ENCODE measurements around the gene C4orf51. TPM values are rescaled to one million over a fixed set of nuclear protein-coding genes. Genes with fewer than 3 reads are reported as not detected.
A peak's percentile ranks its signal among the peaks of the same experiment; 100 is the strongest.

Gene C4orf51
- total and polyA plus RNA-seq, 2 experiments from 2014 or later: not detected

DNA sequence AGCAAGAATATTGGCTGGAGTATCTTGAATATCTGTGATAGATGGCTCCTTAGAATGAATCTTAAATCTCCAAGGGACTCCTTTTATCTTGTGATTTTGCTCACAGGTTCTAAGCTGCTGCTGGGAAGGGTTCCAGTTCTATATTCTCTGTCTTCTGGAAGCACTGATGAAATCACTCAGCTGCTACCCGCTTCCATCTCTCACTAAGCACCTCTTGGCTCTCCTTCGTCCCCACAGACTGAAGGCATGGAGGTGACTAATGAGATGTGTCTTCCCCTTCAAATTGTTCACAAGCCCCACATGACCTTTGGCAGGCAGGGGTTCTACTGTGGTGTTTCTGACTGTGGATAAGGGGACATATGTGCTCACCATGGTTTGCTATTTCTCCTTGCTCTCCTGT, 75.9 kb downstream of the C4orf51 start:
- Histone ChIP-seq H3K4me3 (no peak overlapping the region), H3K9me3 (ENCODE audit: low read depth) (no peaks in the 10 kb centered on the region), H3K27ac (no peak overlapping the region), H3K36me3 (peaks cover 21% of the 10 kb centered on the region), H3K4me1 (ENCODE audit: low read depth) (no peaks in the 10 kb centered on the region), H3K27me3 (no peaks in the 10 kb centered on the region)
- TF ChIP-seq, protein P1, sequence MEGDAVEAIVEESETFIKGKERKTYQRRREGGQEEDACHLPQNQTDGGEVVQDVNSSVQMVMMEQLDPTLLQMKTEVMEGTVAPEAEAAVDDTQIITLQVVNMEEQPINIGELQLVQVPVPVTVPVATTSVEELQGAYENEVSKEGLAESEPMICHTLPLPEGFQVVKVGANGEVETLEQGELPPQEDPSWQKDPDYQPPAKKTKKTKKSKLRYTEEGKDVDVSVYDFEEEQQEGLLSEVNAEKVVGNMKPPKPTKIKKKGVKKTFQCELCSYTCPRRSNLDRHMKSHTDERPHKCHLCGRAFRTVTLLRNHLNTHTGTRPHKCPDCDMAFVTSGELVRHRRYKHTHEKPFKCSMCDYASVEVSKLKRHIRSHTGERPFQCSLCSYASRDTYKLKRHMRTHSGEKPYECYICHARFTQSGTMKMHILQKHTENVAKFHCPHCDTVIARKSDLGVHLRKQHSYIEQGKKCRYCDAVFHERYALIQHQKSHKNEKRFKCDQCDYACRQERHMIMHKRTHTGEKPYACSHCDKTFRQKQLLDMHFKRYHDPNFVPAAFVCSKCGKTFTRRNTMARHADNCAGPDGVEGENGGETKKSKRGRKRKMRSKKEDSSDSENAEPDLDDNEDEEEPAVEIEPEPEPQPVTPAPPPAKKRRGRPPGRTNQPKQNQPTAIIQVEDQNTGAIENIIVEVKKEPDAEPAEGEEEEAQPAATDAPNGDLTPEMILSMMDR (IDR thresholded peaks at IDR 0.05; ENCODE audit: low read depth, low read length): no peak
- peak in 1 of 2 donors; percentile 8 for DNase-seq (ENCODE audit: low read depth in 1 of 2, low spot score in 1 of 2)

DNA sequence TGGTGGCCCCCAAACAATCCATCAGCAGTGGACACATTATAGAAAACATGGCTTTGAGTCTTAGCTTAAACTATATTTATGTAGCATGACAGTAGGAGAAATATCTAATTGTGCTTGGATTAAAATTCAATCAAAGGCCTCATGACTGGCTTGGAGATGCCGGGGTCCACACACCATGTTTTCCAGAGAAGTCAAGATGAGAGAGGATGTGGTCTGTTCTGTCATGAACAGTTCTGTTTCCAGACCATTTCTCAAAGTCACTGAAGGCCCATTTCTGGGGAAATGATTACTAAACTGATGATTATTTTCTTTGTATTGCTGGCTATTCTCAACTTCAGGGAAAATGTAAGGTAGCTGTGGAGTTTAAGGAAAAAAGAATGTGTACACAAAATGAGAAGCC, 76.3 kb downstream of the C4orf51 start:
- H3K4me1 ChIP-seq (ENCODE audit: low read depth): no peaks in the 10 kb centered on the region
- DNase-seq (ENCODE audit: low read depth in 1 of 2, low spot score in 1 of 2): no peak
- no peaks in the 10 kb centered on the region for H3K27me3 ChIP-seq
- H3K27ac ChIP-seq: no peak overlapping the region
- H3K4me3 ChIP-seq: no peak overlapping the region
- H3K36me3 ChIP-seq: peaks cover 25% of the 10 kb centered on the region
- TF ChIP-seq, protein P1 (IDR thresholded peaks at IDR 0.05; ENCODE audit: low read depth, low read length): no peak
- no peaks in the 10 kb centered on the region for H3K9me3 ChIP-seq (ENCODE audit: low read depth)

DNA sequence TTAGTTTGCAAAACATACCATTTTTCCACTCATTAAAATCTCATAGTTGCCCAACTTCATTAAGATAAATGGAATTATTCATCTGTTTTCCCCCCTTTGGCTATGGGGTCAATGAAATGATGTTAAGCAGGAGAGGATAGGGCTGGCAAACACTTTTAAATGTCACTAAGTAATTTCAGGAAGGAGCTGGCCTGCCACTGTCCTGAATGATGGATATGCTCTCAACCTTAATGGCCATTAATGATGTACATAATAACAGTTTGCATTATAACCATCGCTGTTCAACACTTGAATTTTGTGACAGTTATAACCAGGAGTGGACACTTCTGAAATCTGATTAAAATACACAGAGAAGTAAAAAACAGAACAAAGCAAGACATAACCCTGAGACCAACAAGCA, 77.2 kb downstream of the C4orf51 start:
- H3K4me1 ChIP-seq (ENCODE audit: low read depth): no peaks in the 10 kb centered on the region
- no peak for DNase-seq (ENCODE audit: low read depth in 1 of 2, low spot score in 1 of 2)
- TF ChIP-seq, protein P1 (IDR thresholded peaks at IDR 0.05; ENCODE audit: low read depth, low read length): no peak

DNA sequence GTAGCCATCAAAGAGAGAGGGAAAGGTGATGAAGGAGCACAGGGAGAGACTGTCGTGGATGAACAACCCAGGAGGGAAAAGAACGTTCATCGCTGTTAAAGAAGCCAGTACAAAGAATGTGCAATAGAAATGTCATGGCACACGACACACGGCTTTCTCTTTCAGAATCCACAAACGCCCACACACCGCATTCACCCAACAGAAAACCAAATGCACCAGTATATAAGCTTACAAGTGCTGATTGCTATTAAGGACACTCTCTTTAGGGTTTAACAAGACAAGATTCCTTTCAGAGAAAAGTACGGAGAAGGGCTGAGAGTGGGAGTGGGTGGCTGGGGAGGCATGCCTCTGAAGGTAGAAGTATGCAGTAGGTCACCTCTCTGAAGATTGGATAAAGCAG, 80.2 kb downstream of the C4orf51 start:
- Histone ChIP-seq H3K27me3 (no peaks in the 10 kb centered on the region), H3K36me3 (peaks cover 55% of the 10 kb centered on the region), H3K4me3 (no peak overlapping the region), H3K4me1 (ENCODE audit: low read depth) (no peaks in the 10 kb centered on the region), H3K9me3 (ENCODE audit: low read depth) (no peaks in the 10 kb centered on the region), H3K27ac (no peak overlapping the region)
- TF ChIP-seq, protein P1 (IDR thresholded peaks at IDR 0.05; ENCODE audit: low read depth, low read length): no peak
- DNase-seq (ENCODE audit: low read depth in 1 of 2, low spot score in 1 of 2): no peak

More for the DNA sequence above, 77.2 kb downstream of the C4orf51 start:
- H3K36me3 ChIP-seq: peaks cover 27% of the 10 kb centered on the region
- no peak overlapping the region for H3K27ac ChIP-seq
- no peak overlapping the region for H3K4me3 ChIP-seq
- no peaks in the 10 kb centered on the region for H3K9me3 ChIP-seq (ENCODE audit: low read depth)
- H3K27me3 ChIP-seq: no peaks in the 10 kb centered on the region

DNA sequence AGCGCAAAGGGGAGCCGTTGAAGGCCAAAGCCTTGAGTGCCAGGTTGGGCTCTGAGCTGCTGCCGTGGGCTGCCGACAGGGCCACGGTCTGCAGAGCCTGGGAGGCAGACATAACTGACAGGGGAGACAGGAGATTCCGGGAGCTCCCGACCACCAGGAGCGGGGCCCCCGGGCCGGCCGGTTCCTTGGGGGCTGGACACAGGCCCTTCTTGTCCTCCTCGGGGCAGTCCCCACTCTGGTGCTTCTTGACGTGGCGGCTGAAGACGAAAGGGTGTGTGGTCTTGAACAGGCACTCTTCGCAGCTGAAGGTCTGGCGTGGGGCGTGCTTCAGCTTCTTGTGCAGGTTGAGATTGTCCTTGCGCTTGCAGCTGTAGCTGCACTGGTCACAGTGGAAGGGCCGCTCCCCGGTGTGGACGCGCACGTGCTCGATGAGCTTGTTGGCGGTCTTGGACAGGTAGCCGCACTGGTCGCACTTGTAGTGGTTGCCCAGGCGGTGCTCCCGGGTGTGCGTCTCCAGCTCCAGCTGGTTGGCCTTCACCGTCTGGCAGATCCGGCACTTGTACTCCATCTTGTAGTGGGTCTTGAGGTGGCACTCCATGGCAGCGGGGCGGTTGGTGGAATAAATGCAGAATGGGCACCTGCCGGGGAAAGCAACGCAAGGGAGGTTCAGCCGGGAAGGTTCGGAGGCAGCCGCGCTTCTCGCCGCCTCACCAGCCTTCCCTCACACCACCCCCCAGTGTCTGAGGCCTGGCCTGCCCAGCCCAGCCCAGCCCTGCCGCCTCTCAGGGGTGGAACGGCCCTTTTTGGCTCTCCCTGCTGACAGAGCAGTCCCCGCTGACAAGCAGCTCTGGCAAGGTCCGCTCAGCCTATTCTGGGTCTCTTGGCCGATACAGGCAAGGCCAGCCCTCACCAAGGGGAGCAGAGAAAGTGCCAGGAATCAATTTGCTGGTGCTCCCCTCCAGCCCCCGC, 81.3 kb downstream of the C4orf51 start:
- Histone ChIP-seq H3K27ac (no peak overlapping the region), H3K9me3 (ENCODE audit: low read depth) (no peaks in the 10 kb centered on the region), H3K36me3 (peaks cover 66% of the 10 kb centered on the region), H3K4me1 (ENCODE audit: low read depth) (no peaks in the 10 kb centered on the region), H3K4me3 (no peak overlapping the region), H3K27me3 (no peaks in the 10 kb centered on the region)
- TF ChIP-seq, protein P1 (IDR thresholded peaks at IDR 0.05; ENCODE audit: low read depth, low read length): no peak
- no peak for DNase-seq (ENCODE audit: low read depth in 1 of 2, low spot score in 1 of 2)

All from cardiac muscle cell (in vitro differentiated cells and primary cell).